Left colon (tissue), 2 donors: ENCODE data around the gene TAF1B. TPM values are rescaled to one million over a fixed set of nuclear protein-coding genes. Genes with fewer than 3 reads are reported as not detected.

Experiments
- ATAC-seq: fragments of 200-7000 bp; cut with Tn5 transposase; one replicate; pipeline ENCODE4 v1.9.1; 2020; ENCODE audit warnings: mild to moderate bottlenecking, moderate library complexity
- DNase-seq, 2 donors: peaks; one replicate each; pipeline ENCODE4 v3.0.0-alpha.2; 2020
- intact Hi-C, 2 donors: fragments of 100-400 bp; cut with DNase I in 1 of 2; cut with micrococcal nuclease in 1 of 2; formaldehyde crosslinking; loops; one replicate each; pipeline versions ENCODE4 v1.11.2 to v1.14.0; 2022; cut with DNase I, micrococcal nuclease
- total RNA-seq, 2 donors: library from RNA; stranded (reverse); fragmentation: NEBNext Ultra II Directional; extraction: Animal tissue kit (Norgen Biotek cat#: 25700); gene quantifications; one replicate each; pipeline ENCODE4 v1.2.1, GENCODE V29; 2021
- donor health status: DM: no; HTN: no; CAD: no.
- donor health status: DM: yes; HTN: yes; CAD: no.

The TAF1B gene
- total RNA-seq, 2 donors from 2014 or later: 9.0 to 11.9 TPM

- peak; percentile 74 for ATAC-seq
- peak in 1 of 2 donors; percentile 33 for DNase-seq
- intact Hi-C loops: no loop called here
These were observed 125.6 kb downstream of the TAF1B start for GRCh38 chr2:9968553-9969497.

GRCh38 chr2:9970200-9971044, 127.1 kb downstream of the TAF1B start:
- intact Hi-C loops: no loop called here
- no peak for DNase-seq

GRCh38 chr2:9971105-9971818, 128.0 kb downstream of the TAF1B start:
- ATAC-seq: no peak
- intact Hi-C loops: no loop called here
- DNase-seq: no peak

More at GRCh38 chr2:9970200-9971044, 127.1 kb downstream of the TAF1B start:
- ATAC-seq: no peak

DNA sequence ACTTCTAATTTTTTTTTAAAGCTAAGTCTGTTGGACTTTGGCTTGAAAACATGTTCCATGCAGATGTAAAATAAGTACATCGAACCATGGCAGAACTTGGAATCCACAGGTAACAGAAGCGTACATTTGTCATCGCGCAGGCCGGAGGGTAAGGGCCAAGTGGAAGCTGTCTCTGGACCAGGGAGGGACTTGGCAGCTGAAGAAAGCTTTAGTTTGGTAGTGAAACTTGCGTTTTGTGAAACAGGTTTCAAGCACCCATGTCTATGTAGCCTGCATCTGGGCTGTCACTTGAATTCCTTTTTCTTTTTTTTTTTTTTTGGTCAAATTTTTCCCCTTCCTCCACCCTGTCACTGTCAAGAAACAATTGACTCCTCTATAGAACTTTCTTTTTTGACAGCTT, 128.6 kb downstream of the TAF1B start:
- DNase-seq: no peak
- intact Hi-C loops: no loop called here
- no peak for ATAC-seq

GRCh38 chr2:9972621-9973479, 129.6 kb downstream of the TAF1B start:
- intact Hi-C loops: no loop called here
- no peak for DNase-seq

GRCh38 chr2:9973690-9974089, 130.4 kb downstream of the TAF1B start:
- DNase-seq (no peak), ATAC-seq (no peak)
- intact Hi-C loops: no loop called here

More at GRCh38 chr2:9972621-9973479, 129.6 kb downstream of the TAF1B start:
- ATAC-seq: peak; percentile 60

DNA sequence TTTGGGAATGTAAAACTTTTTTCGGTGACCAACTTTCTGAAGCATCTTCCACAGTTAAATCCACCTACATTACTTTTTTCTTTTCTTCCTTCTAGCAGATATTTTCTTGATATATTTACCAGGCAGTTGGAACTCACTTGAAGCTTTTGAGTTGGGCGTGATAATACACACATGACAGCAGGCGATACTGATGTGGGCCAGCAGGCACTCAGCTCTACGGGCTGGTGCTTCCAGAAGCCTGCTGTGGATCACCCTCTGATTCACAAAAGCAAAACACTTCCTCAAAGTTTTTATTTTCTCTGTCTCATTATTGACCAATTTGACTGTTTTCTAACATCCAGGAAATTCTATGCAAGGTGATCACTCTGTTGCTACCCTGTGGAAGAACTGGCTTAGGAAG, 131.1 kb downstream of the TAF1B start:
- intact Hi-C loops: no loop called here
- ATAC-seq: no peak
- no peak for DNase-seq

GRCh38 chr2:9975328-9975727, 132.1 kb downstream of the TAF1B start:
- intact Hi-C loops: no loop called here
- DNase-seq (peak in 1 of 2 donors; percentile 28), ATAC-seq (peak; percentile 62)

DNA sequence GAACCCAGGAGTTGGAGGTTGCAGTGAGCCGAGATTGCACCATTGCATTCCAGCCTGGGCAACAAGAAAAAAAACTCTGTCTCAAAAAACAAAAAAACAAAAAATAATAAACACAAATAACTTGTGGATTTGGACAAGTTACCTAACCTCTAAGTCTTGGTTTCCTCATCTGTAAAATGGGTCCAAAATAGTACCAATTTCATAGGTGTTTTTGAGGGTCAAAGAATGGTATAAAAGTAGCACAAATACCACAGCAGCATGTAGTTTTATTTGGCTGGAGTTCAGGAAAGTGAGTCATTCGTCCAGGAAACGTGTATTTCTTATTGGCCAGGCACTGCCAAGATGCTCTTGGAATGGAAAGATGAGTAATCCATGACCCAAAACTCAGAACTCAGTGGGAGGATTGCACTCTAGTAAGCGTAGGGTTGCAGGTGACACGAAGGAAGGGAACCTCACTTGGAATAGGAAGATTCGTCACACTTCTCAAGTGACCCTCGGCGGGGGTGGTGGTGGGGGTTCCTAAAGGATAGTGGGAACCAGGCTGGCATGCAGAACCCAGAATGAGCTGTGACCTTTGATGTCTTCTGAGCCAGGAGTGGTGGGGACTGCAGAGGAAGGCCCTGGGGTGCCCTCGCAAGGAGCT, 132.7 kb downstream of the TAF1B start:
- intact Hi-C loops: no loop called here
- ATAC-seq (peak; percentile 51), DNase-seq (no peak)

GRCh38 chr2:9979977-9980376, 136.7 kb downstream of the TAF1B start:
- intact Hi-C loops: no loop called here
- ATAC-seq (peak; percentile 30), DNase-seq (peak in 1 of 2 donors; percentile 25)

DNA sequence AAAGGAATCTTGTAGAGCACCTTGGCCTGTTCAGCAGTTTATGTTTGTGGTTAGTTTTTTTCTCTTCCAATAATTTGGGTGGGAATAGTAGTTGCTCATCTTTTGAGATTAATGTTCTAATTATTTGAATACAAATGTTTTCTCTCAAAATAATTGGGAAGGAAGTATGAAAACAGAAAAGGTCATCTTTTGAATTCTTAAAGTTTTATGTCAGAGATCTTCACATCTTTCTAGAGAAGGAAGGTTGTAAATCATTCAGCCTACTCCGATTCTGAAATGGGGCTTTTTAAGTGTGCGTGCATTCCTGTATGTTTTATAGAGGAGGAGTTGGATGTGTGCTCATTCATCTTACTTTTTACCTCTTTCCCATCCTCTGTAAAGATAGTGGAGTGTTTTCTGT, 137.2 kb downstream of the TAF1B start:
- intact Hi-C loops: no loop called here
- no peak for ATAC-seq
- no peak for DNase-seq

- no peak for ATAC-seq
- intact Hi-C loops: no loop called here
- no peak for DNase-seq
These were observed 138.4 kb downstream of the TAF1B start for GRCh38 chr2:9981655-9982054.

GRCh38 chr2:9982248-9982647, 139.0 kb downstream of the TAF1B start:
- no peak for ATAC-seq
- intact Hi-C loops: no loop called here
- no peak for DNase-seq

- intact Hi-C loops: no loop called here
- DNase-seq (no peak), ATAC-seq (no peak)
These were observed 139.6 kb downstream of the TAF1B start for GRCh38 chr2:9982891-9983290.

DNA sequence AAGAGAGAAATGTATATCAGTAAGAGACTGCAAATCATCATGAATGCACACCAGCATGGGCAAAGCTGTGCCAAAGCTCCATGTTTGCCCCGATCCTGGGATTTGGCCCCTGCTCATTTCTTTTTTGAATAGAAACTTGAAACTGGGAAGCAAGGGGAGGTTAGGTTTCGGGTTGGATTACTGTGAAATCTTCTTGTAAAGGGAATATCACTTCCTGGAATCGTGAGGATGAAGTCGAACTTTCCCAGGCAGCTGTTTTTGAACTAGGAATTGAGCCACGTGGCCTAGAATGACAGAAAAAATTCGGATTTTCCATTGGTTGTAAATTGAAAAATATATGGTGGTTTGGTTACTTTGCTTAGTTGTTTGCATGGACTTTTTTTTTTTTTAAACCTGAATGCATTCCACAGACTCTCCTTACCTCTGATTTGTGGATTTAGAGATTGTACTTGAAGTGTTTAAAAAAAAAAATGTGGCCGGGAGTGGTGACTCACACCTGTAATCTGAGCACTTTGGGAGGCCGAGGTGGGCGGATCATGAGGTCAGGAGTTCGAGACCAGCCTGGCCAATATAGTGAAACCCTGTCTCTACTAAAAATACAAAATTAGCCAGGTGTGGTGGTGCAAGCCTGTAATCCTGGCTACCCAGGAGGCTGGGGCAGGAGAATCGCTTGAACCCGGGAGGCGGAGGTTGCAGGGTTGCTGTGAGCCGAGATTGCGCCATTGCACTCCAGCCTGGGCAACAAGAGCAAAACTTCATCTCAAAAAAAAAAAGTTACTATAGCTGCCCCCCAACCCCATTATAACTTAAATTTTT, 140.3 kb downstream of the TAF1B start:
- no peak for DNase-seq
- intact Hi-C loops: loop anchor here in 1 of 2 donors (2.0 kb wide), 1 partner anchor 65 kb away; no protein-coding TSS in a partner anchor
- no peak for ATAC-seq
